Activated CD4-positive, CD25-positive, alpha-beta regulatory T cell (primary cell): Measurements from ENCODE around the gene PLEKHO2.

Source experiments
- DNase-seq, 4 experiments: peaks; one replicate each; lab custom pipeline; 2025; lab: John Stamatoyannopoulos, UW

Gene PLEKHO2

GRCh38 chr15:64855205-64855975, 13.7 kb downstream of the PLEKHO2 start:
- no peak for DNase-seq

- DNase-seq, result no peak
Observed at GRCh38 chr15:64856429-64857145, 14.9 kb downstream of the PLEKHO2 start.

DNA sequence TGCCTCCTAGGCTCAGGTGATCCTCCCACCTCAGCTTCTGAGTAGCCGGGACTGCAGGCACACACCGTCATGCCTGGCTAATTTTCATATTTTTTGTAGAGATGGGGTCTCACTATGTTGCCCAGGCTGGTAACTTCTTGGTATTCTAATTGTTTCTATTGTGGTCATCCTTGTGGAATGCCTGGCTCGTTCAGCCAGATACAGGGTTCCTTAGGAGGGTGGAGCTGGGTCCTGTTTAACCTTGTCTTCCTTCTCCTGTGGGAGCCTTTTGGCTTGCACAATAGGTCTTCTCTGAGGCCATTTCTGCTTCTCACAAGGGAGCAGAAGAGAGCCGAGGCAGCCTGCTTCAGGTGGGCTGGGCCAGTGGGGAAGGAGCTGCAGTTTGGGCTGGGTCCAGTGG, 15.7 kb downstream of the PLEKHO2 start:
- no peak for DNase-seq

DNA sequence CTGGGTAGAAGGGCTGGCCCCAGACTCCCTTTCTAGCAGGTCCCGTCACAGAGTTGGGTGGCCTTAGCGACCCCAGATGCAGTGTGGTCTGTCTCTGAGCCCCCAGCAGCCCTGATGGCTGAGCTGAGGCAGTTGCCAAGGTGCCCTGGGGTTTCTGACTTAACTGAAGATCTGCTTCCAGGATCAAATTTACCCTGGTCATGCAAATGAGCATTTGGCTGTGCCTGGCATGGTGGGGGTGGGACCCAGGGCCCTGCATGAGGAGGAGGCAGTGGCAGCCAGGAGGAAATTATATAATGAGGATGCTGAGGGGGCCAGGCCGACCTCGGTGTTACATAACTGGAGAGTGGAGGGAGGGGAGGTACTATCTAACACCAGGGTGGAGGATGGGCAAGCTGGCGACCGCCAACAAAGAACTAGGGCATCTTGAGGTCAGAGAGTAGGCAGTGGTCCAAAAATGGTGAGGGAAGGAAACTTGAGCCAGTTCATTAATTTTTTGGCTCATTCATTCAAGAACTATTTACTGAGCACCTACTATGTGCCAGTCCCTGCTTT, 16.4 kb downstream of the PLEKHO2 start:
- DNase-seq, result no peak

- DNase-seq, result no peak
Observed at GRCh38 chr15:64859226-64859625, 17.5 kb downstream of the PLEKHO2 start.

DNA sequence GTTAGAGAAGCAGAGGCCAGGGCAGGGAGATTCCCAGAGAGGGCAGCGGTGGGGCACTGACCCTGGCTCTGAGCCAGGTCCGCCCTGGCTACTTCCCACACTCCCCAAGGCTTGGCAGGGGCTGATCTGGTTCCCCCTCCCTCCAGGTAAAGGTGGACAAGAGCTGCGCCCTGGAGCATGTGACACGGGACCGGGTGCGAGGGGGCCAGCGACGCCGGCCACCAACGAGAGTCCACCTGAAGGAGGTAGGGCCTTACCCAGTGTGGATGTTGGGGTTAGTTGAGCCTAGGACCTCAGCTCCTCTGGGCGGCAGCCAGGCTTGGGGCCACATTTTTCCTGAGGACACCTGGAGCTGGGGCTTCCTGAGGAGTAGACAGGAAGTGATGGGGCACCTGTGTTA, 19.6 kb downstream of the PLEKHO2 start:
- DNase-seq, result no peak

GRCh38 chr15:64861960-64862359, 20.2 kb downstream of the PLEKHO2 start:
- DNase-seq, result no peak

GRCh38 chr15:64862408-64862807, 20.7 kb downstream of the PLEKHO2 start:
- no peak for DNase-seq

DNA sequence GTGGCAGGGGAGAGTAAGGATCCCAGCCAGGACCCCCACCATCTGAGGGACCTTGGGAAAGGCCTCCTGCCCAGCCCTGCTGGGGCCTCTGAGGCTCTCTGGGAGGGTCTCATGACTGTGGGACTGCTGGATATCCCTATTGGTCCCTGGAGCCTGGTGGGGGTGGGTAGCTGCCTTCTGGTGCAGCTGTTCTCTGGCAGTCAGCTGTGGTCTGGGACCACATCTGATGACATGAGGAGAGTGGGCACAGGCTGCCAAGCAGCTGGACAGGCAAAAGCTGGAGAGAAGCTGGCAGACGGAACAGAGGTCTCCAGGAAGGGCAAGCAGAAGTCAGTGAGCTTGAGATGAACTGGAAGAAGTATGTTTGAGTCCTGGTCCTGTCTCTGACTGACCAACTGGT, 22.4 kb downstream of the PLEKHO2 start:
- no peak for DNase-seq

DNA sequence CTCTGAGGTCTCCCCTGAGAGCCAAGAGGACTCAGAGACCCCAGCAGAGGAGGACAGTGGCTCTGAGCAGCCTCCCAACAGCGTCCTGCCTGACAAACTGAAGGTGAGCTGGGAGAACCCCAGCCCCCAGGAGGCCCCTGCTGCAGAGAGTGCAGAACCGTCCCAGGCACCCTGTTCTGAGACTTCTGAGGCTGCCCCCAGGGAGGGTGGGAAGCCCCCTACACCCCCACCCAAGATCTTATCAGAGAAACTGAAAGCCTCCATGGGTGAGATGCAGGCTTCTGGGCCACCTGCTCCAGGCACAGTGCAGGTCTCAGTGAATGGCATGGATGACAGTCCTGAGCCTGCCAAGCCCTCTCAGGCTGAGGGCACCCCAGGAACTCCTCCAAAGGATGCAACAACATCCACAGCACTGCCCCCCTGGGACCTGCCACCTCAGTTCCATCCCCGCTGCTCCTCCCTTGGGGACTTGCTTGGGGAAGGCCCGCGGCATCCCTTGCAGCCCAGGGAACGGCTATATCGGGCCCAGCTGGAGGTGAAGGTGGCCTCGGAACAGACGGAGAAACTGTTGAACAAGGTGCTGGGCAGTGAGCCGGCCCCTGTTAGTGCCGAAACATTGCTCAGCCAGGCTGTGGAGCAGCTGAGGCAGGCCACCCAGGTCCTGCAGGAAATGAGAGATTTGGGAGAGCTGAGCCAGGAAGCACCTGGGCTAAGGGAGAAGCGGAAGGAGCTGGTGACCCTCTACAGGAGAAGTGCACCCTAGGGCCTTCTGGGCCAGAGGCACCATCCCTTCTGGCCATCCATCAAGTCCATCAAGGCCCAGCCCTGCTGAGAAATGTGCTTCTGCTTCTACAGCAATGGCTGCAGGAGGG, 23.6 kb downstream of the PLEKHO2 start:
- no peak for DNase-seq

DNA sequence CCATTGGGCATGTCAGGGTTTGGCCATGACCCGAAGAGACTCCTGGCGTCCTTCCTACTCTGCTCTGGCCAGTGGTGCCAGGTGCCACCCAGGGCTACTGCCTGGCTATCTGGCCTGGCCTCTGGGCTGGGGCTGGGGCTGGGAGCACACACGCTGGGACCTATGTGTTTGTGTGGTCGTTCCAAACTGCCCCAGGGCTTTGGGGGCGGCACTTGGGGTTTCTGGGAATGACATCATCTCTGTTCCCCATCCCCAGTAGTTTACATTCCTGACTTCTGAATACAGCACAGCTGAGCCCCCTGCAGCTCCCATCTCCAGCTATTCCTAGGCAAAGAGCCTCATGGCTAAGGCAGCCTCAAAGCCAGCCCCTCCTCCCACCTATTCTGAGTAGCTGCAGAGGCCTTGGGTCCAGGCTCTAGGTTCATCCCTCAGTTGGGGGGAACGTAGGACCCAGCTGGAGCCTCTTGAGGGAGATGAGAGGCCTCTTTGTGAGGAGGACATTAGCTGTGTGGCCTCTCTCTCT, 24.3 kb downstream of the PLEKHO2 start:
- DNase-seq, result no peak

DNA sequence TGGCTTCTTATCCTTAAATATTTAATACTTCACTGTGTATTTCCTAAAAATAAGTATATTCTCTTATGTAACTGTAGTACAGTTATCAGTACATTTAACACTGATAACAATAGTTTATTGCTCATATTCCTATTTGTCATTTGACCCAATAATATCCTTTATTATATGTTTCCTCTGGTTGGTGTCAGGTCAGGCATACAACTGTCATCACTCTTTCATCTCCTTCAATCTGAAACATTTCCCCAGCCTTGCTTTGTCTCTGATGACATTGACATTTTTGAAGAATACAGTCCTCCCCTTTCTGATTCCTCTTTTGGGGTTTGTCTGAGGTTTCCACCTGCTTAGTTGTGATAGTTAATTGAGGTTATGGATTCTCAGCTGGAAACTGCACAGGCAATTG, 27.8 kb downstream of the PLEKHO2 start:
- no peak for DNase-seq

DNA sequence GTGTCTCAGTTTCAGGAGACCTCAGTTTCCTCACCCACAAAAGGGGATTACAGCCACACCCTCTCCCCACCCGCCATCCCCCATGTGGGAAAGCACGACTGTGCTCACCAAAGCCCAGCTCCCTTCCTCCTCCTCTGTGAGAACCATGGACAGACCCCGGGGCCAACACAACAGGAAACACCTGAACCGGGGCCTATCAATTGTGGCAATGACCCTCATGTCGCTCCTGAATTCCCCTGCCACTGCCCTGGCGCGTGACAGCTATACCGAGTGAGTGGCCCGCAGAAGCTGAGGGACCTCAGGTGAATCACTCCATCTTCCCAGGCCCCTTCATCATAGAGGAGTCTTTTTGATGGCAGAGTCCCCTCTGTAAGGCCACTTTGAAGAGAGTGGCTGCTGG, 28.6 kb downstream of the PLEKHO2 start:
- DNase-seq, result no peak

DNA sequence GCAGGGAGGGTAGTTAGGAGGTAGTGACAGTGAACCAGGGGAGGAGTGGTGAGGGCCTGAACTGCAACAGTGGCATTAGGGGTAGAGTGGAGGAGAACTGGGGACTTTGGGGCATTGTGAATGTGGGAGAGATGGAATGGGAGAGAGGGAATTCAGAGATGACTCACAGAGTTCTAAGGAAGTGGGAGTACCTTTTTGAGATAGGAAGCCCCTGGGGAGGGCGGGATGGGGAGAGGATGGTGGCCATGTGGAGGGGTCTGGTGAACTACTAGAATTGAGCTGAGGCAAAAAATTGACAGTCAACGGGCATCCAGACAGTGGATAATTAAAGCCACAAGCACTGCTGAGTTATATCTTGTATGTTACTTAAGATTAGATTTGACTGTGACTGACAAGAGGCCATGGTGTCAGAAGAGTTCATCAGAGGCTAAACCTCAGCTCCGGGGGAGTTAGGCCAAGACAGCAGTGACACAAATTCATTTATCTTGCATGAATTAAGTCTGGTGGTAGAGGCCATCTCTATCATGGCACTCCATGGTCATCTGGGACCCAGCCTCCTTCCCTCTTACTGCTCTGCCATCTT, 34.0 kb downstream of the PLEKHO2 start:
- no peak for DNase-seq

- DNase-seq, result no peak
Observed at GRCh38 chr15:64877435-64877834, 35.7 kb downstream of the PLEKHO2 start.

DNA sequence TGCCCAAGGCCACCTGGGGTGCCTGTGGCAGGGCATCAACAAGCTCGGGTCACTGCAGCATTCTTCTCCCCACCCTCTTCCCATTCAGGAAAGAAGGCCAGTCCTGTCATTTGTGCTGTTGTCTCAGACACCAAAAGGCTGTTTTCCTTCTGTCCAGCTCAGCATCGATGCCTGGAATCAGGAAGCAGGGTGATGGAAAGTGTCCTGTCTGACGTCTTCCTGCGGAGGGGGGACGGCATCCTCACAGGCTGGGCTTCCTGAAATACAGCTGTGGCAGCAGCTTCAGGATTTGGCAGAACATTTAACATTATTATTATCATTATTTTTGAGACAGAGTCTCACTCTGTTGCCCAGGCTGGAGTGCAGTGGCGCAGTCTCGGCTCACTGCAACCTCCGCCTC, 37.0 kb downstream of the PLEKHO2 start:
- no peak for DNase-seq

DNA sequence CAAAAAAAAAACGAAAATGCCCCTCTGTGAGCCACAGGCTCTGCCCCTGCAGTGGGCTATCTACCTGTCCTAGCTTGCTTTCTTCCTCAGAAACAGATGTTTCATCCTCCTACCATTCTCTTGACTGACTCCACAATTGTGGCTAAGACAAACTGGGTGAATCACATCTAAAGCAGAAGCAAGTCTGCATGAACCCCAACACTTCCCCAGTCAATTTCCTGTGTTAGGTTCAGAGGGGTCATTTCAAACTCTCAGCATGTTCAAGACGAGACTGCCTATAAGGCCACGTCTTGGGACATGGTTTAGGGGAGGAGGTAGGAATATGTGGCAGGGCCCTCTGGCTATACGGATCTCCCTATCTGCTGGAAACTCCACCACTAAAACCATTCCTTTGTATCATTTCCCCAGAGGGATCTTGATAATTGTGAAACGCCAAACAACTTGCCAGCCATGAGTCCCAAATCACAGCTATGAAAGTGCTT, 41.4 kb downstream of the PLEKHO2 start:
- DNase-seq, result no peak

DNA sequence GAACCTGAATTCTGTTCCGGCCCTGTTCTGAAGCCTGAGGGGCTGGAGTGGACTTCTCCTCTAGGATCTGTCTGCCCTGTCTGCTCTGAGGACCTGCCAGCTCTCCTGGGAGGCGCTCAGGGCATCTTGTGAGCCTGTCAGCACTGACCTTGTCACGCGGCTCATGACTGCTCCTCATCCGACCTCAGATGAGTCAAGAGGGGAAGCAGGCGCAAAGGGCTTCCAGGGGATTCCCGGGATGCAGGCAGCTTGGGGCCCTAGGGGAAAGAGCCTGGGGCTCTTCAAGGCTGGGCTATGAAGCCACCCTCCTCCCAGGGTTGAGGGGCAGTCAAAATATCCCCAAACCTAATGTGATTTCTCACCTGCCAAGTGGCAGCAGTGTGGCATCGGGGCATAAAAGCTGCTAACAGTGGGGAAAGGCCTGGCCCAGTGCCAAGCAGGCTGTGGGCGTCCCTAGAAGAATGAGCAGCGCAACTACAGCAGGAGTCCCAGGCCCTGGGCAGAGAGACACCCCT, 42.3 kb downstream of the PLEKHO2 start:
- peak in 3 of 4 experiments; percentile 25 to 55 (median 51) for DNase-seq

DNA sequence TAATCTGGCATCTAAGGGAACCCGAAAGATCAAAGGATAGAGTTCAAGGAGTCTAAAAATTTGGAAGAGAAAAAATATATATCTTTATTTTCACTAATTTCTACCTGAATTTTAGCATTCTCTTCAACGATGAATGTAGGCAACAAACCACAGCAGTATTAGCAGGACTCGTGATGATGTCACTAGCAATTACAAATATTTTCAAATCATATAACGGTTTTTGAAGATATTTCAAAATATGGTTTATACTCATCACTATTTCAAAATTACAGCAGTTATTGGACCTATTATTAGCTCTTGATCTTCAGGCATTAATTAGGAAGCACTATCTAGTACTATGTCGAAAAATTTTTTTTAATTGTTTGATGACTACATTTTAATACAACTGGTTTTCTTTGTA, 43.0 kb downstream of the PLEKHO2 start:
- DNase-seq, result no peak

- DNase-seq, result no peak
Observed at GRCh38 chr15:64888336-64888735, 46.6 kb downstream of the PLEKHO2 start.

GRCh38 chr15:64891561-64891960, 49.8 kb downstream of the PLEKHO2 start:
- DNase-seq, result no peak
